Measurements from ENCODE around the gene CBLN1.

CBLN1 gene

GRCh38 chr16:49282690-49283375 is 1.2 kb upstream of the CBLN1 start:
- Histone ChIP-seq H3K79me2 (ENCODE audit: insufficient read depth, low read length) (no peaks in the 10 kb centered on the region), H2AFZ (ENCODE audit: low read length) (no peak overlapping the region), H3K9ac (ENCODE audit: low read depth, low read length, poor library complexity, severe bottlenecking) (no peak overlapping the region), H3K36me3 (ENCODE audit: insufficient read depth, low read length) (no peaks in the 10 kb centered on the region), H3K9me2 (replicated peaks; ENCODE audit: low read depth, low read length) (no peaks in the 10 kb centered on the region), H3K27me3 (ENCODE audit: insufficient read depth, low read length, poor library complexity, severe bottlenecking) (no peaks in the 10 kb centered on the region), H3K4me1 (ENCODE audit: insufficient read depth, low read length, poor library complexity, severe bottlenecking) (no peaks in the 10 kb centered on the region), H3K4me3 (ENCODE audit: low read length, poor library complexity, severe bottlenecking) (no peak overlapping the region), H4K20me1 (ENCODE audit: insufficient read depth, low read length, poor library complexity, severe bottlenecking) (no peaks in the 10 kb centered on the region), H3F3A (ENCODE audit: low read depth) (no peaks in the 10 kb centered on the region), H3K9me3 (ENCODE audit: insufficient read depth, low read depth, low read length) (no peaks in the 10 kb centered on the region; the same call in 1 of the 2 replicates), H3K4me2 (ENCODE audit: low read depth, low read length, poor library complexity, severe bottlenecking) (no peak overlapping the region)
- TF ChIP-seq CTCF (conservative IDR thresholded peaks at IDR 0.05; ENCODE audit: low read length) (no peak), EZH2phosphoT487 (IDR thresholded peaks at IDR 0.05; ENCODE audit: borderline replicate concordance) (no peak)

DNA sequence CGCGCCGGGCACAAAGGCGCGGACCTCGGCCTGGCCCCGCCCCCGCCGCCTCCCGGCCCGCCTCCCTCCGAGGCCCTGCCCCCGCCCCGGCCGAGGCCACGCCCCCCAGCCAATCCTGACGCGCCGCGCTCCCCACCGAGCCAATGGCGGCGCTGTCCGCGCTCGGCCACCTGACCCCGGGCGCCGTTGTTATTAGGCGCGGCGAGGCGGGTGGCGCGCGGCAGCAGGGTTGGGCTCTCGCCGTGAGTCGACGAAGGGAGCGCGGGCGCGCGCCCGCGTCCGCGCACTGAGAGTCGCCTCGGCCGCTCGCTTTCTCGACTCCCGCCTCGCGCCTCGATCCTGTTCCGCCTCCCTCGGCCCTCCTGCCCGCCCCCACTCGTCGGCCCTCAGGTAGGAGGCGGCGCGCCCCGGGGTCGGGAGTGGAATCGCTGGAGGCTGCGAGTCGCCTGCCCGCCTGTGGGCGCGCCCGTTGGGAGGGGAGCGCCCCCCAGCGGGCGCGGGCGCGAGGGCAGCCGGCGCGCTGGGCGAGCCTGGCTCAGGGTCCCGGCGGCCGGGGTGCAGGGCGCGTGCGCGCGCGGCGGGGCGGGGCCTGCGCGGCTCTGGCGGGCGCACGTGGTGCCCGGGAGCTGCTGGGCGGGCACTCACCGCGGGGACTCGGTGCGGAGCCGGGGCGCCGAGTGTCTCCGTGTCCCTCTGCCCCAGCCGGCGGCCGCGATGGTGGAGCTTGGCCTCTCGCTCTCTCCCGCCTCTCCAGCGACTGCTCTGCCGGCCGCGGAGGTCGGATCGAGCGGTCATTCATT is 405 bp upstream of the CBLN1 start:
- H3K9me2 ChIP-seq (replicated peaks; ENCODE audit: low read depth, low read length), result no peaks in the 10 kb centered on the region
- no peaks in the 10 kb centered on the region for H3K36me3 ChIP-seq (ENCODE audit: insufficient read depth, low read length)
- H3F3A ChIP-seq (ENCODE audit: low read depth), result no peaks in the 10 kb centered on the region
- no peaks in the 10 kb centered on the region; the same call in 1 of the 2 replicates for H3K9me3 ChIP-seq (ENCODE audit: insufficient read depth, low read depth, low read length)
- no peaks in the 10 kb centered on the region for H3K27me3 ChIP-seq (ENCODE audit: insufficient read depth, low read length, poor library complexity, severe bottlenecking)
- H3K4me3 ChIP-seq (ENCODE audit: low read length, poor library complexity, severe bottlenecking), result no peak overlapping the region
- no peak overlapping the region for H2AFZ ChIP-seq (ENCODE audit: low read length)
- H3K4me1 ChIP-seq (ENCODE audit: insufficient read depth, low read length, poor library complexity, severe bottlenecking), result no peaks in the 10 kb centered on the region
- no peaks in the 10 kb centered on the region for H3K79me2 ChIP-seq (ENCODE audit: insufficient read depth, low read length)
- no peak overlapping the region for H3K9ac ChIP-seq (ENCODE audit: low read depth, low read length, poor library complexity, severe bottlenecking)
- no peak overlapping the region for H3K4me2 ChIP-seq (ENCODE audit: low read depth, low read length, poor library complexity, severe bottlenecking)
- H4K20me1 ChIP-seq (ENCODE audit: insufficient read depth, low read length, poor library complexity, severe bottlenecking), result no peaks in the 10 kb centered on the region
- TF ChIP-seq EZH2phosphoT487 (IDR thresholded peaks at IDR 0.05; ENCODE audit: borderline replicate concordance) (no peak), CTCF (conservative IDR thresholded peaks at IDR 0.05; ENCODE audit: low read length) (no peak)

GRCh38 chr16:49280841-49281371 is 732 bp downstream of the CBLN1 start:
- Histone ChIP-seq H3K27me3 (ENCODE audit: insufficient read depth, low read length, poor library complexity, severe bottlenecking) (no peaks in the 10 kb centered on the region), H3K4me1 (ENCODE audit: insufficient read depth, low read length, poor library complexity, severe bottlenecking) (no peaks in the 10 kb centered on the region), H3K4me2 (ENCODE audit: low read depth, low read length, poor library complexity, severe bottlenecking) (no peak overlapping the region), H3K36me3 (ENCODE audit: insufficient read depth, low read length) (no peaks in the 10 kb centered on the region), H3F3A (ENCODE audit: low read depth) (no peaks in the 10 kb centered on the region), H3K79me2 (ENCODE audit: insufficient read depth, low read length) (no peaks in the 10 kb centered on the region), H3K9me2 (replicated peaks; ENCODE audit: low read depth, low read length) (no peaks in the 10 kb centered on the region), H2AFZ (ENCODE audit: low read length) (no peak overlapping the region), H3K9me3 (ENCODE audit: insufficient read depth, low read depth, low read length) (no peaks in the 10 kb centered on the region; the same call in 1 of the 2 replicates), H4K20me1 (ENCODE audit: insufficient read depth, low read length, poor library complexity, severe bottlenecking) (no peaks in the 10 kb centered on the region), H3K4me3 (ENCODE audit: low read length, poor library complexity, severe bottlenecking) (no peak overlapping the region), H3K9ac (ENCODE audit: low read depth, low read length, poor library complexity, severe bottlenecking) (no peak overlapping the region)
- no peak for TF ChIP-seq EZH2phosphoT487 (IDR thresholded peaks at IDR 0.05; ENCODE audit: borderline replicate concordance)
- TF ChIP-seq CTCF (conservative IDR thresholded peaks at IDR 0.05; ENCODE audit: low read length), result no peak

All from Loucy (cell line).